Skeletal muscle tissue (tissue), 4 donors: ENCODE results near the gene PEMT. TPM values are rescaled to one million over a fixed set of nuclear protein-coding genes. Genes with fewer than 3 reads are reported as not detected.

Source experiments
- H3K27ac ChIP-seq: one replicate; pipeline ENCODE4 v1.7.0; 2013; ENCODE audit warnings: mild to moderate bottlenecking, low read depth, low read length, inconsistent platforms
- H3K27me3 ChIP-seq, 3 donors: one replicate each; pipeline ENCODE4 v1.7.0; 2013; ENCODE audit warnings: low read length in 3 of 3; ENCODE audit not compliant: control insufficient read depth in 3 of 3, insufficient read depth in 3 of 3
- H3K36me3 ChIP-seq, 3 donors: one replicate each; pipeline ENCODE4 v1.7.0; 2013; ENCODE audit warnings: low read length in 3 of 3; ENCODE audit not compliant: control insufficient read depth in 3 of 3, insufficient read depth in 3 of 3
- H3K4me1 ChIP-seq, 3 donors: one replicate each; pipeline ENCODE4 v1.7.0; 2013; ENCODE audit warnings: low read length in 3 of 3, mild to moderate bottlenecking in 3 of 3; ENCODE audit not compliant: control insufficient read depth in 3 of 3, insufficient read depth in 3 of 3
- H3K4me3 ChIP-seq, 3 donors: one replicate each; pipeline ENCODE4 v1.7.0; 2013; ENCODE audit warnings: low read length in 3 of 3
- H3K9ac ChIP-seq, 3 donors: one replicate each; pipeline ENCODE4 v1.7.0; 2013; ENCODE audit warnings: low read length in 3 of 3, mild to moderate bottlenecking in 3 of 3, moderate library complexity in 2 of 3, low read depth in 1 of 3
- H3K9me3 ChIP-seq, 3 donors: one replicate each; pipeline ENCODE4 v1.7.0; 2013; ENCODE audit warnings: low read length in 3 of 3; ENCODE audit not compliant: control insufficient read depth in 3 of 3
- total RNA-seq: library from RNA; depleted of rRNA; stranded (reverse); fragments of >200 nt; gene quantifications from one replicate; pipeline ENCODE4 v1.2.3, GENCODE V29; 2014
- donor health status: Osteomylitis.

Gene PEMT
- total RNA-seq, 1 donor from 2014 or later = 32.4 TPM

DNA sequence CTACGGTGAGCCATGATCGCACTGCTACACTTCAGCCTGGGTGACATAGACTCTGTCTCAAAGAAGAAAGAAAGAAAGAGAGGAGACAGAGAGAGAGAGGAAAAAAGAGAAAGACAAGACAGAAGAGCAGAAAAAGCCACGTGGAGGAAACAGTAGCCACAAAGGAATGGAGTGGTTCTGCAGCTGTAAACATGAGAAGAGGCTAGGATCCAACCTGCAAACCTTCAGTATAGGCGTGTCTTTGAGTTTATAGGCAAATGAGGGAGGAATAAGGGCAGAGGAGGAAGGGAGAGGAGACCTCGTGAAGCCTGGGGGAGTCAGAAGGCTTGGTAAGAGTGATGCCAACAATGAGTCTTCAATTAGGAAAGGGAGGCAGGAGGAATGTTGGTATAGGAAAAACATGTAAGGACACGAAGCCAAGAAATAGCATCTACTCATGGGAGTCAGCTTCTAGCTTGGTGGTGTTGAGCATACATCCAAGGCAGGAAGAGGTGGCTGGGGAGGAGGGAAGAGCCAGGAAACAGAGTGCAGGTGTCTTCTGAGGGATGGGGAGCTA, 110.8 kb downstream of the PEMT start:
- Histone ChIP-seq H3K4me3 (no peak overlapping the region), H3K9ac (no peak overlapping the region), H3K9me3 (no peaks in the 10 kb centered on the region), H3K36me3 (peaks cover 3 to 14% (median 9%) of the 10 kb centered on the region in 3 donors), H3K27me3 (no peaks in the 10 kb centered on the region), H3K4me1 (peaks cover 47 to 65% (median 54%) of the 10 kb centered on the region in 3 donors), H3K27ac (no peak overlapping the region)

DNA sequence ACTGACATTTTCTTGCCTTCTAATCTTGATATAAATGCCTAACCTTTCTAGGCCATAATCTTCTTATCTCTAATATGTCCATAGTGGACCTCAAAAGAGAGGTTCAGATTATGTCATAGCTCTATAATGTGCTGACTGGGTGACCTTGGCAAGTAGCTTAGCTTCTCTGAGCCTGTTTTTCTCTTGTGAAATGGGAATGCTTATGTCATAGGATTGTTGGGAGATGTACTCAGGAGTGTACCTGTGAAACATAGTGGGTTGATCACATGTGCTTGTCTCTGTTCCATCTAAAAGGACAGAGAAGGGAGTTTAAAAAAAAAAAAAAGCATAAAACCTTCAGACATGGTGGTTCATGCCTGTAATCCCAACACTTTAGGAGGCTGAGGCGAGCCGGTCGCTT, 112.3 kb downstream of the PEMT start:
- Histone ChIP-seq H3K9me3 (no peaks in the 10 kb centered on the region), H3K27ac (no peak overlapping the region), H3K9ac (peak overlapping the region in 2 of 3 donors; percentile 42 to 62), H3K27me3 (no peaks in the 10 kb centered on the region), H3K4me1 (peaks cover 39 to 56% (median 45%) of the 10 kb centered on the region in 3 donors), H3K4me3 (no peak overlapping the region), H3K36me3 (peaks cover 3 to 14% (median 6%) of the 10 kb centered on the region in 3 donors)

DNA sequence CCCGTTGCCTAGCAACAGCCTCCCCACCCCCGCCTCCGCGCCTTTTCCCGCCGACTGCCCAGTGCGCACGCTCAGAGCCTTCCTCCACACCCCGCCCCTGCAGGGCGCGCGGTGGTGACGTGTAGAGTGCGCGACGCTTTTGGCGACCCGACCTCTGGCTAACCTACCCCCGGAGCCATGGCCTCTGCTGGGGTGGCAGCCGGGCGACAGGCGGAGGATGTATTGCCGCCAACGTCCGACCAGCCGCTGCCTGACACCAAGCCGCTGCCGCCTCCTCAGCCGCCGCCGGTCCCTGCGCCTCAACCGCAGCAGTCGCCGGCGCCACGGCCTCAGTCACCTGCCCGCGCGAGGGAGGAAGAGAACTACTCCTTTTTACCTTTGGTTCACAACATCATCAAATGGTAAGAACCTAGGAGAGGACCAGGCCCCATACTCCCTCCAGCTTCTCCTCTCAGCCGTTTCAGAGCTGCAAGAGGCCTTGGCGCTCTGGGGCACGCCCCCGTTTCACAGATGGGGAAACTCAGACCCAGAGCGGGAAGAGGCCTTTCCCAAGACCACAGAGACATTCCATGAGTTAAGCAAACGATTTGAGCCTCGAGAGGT, 114.5 kb downstream of the PEMT start, which contains the start of gene MED9:
Gene MED9, plus strand, starts transcription at position 136 of the 603 bp plus-strand sequence. Its CDS starts 42 bp downstream, at position 178.
- Histone ChIP-seq H3K36me3 (peaks cover 2 to 13% (median 6%) of the 10 kb centered on the region in 3 donors), H3K27ac (peak within 1 kb of the TSS; percentile 99), H3K4me3 (peak within 1 kb of the TSS; percentile 96 to 97 (median 97)), H3K4me1 (peaks cover 37 to 50% (median 42%) of the 10 kb centered on the region in 3 donors), H3K9me3 (no peaks in the 10 kb centered on the region), H3K27me3 (no peaks in the 10 kb centered on the region), H3K9ac (peak within 1 kb of the TSS; percentile 95 to 99 (median 98))

DNA sequence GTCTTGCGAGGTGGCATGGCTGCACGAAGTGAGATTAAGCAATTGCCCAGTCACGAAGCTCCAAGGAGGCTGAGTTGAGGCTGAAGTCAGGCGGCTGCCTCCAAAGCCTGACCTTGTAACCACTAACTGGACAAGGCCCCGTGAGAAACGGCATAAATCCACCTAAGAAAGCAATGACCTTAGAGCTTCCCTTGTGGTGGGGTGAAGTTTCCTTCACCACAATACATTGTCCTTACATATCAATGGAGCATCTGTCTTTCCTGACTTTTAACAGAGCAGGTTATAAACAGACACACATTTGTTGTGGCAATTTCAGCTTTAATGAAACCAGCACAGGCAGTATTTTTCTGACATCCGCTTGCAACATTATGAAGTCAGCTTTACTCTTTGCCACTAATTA, 117.2 kb downstream of the PEMT start:
- H3K36me3 ChIP-seq = peaks cover 0 to 2% (median 0%) of the 10 kb centered on the region in 3 donors
- H3K9ac ChIP-seq = no peak overlapping the region
- no peak overlapping the region for H3K4me3 ChIP-seq
- H3K27me3 ChIP-seq = peaks cover 6 to 9% (median 6%) of the 10 kb centered on the region in 3 donors
- peaks cover 16 to 25% (median 21%) of the 10 kb centered on the region in 3 donors for H3K4me1 ChIP-seq
- no peaks in the 10 kb centered on the region for H3K9me3 ChIP-seq
- no peak overlapping the region for H3K27ac ChIP-seq

DNA sequence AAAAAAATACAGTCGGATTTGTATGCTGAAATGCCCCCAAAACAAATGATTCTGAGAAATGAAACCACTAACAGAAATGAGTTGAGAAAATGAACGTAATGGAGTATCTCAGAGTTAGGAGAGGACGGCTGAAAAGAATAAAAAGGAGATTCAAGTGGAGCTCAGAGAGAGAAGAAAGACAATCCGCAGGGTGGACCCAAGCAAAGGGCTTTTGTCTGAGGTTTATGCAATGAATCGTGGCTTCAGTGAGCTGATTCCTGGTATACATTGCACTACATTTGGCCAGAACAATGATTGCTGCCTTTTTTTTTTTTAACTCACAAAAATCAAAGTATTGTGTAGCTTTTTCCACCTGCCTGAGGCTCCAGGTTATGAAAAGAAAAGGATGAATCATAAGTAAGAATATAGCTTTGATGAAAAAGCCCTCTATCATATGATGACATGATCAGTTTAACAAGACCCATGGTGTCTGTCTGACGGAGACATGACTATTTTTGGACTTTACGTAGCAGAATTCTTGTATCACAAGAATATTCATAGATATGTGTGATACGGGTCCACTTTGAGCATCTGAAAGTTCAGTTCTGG, 119.1 kb downstream of the PEMT start:
- Histone ChIP-seq H3K27me3 (peaks cover 6 to 9% (median 9%) of the 10 kb centered on the region in 3 donors), H3K4me3 (no peak overlapping the region), H3K4me1 (peaks cover 3 to 6% (median 3%) of the 10 kb centered on the region in 3 donors), H3K36me3 (peaks cover 0 to 2% (median 0%) of the 10 kb centered on the region in 3 donors), H3K27ac (no peak overlapping the region), H3K9me3 (peaks cover 0 to 3% (median 0%) of the 10 kb centered on the region in 3 donors), H3K9ac (no peak overlapping the region)

DNA sequence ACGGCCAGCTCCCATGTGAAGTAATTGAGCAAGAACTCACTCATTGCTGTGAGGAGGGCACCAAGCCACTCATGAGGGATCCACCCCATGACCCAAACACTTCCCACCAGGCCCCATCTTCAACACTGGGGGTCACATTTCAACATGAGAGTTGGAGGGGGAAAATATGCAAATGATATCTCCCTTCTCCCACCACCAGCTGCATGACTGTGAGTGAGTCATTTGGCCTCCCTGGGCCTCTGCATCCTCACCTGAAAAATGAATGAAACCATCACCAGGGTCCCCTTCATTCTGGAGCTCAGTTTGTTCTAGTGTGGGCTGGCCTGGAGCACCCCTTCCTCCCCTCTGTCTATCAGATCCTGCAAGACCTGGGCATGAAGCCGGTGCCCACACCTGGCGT, 121.5 kb downstream of the PEMT start:
- no peak overlapping the region for H3K9ac ChIP-seq
- H3K36me3 ChIP-seq = no peaks in the 10 kb centered on the region
- no peak overlapping the region for H3K4me3 ChIP-seq
- peaks cover 6 to 9% (median 9%) of the 10 kb centered on the region in 3 donors for H3K27me3 ChIP-seq
- H3K9me3 ChIP-seq = peaks cover 0 to 3% (median 0%) of the 10 kb centered on the region in 3 donors
- peaks cover 0 to 3% (median 0%) of the 10 kb centered on the region in 3 donors for H3K4me1 ChIP-seq
- no peak overlapping the region for H3K27ac ChIP-seq

DNA sequence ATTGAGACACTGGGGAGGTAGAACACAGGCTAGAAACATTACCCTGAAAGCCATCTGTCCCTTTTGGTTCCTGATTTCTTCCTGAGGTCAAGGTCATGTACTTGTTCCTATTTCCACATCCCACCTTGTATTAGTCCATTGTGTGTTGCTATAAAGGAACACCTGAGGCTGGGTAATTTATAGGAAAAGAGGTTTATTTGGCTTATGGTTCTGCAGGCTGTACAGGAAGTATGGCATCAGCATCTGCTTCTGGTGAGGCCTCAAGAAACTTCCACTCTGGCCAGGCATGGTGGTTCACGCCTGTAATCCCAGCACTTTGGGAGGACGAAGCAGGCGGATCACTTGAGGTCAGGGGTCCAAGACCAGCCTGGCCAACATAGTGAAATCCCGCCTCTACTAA, 122.2 kb downstream of the PEMT start:
- Histone ChIP-seq H3K4me3 (no peak overlapping the region), H3K36me3 (no peaks in the 10 kb centered on the region), H3K4me1 (peaks cover 0 to 3% (median 0%) of the 10 kb centered on the region in 3 donors), H3K9ac (no peak overlapping the region), H3K9me3 (peaks cover 0 to 3% (median 0%) of the 10 kb centered on the region in 3 donors), H3K27me3 (peaks cover 6 to 9% (median 9%) of the 10 kb centered on the region in 3 donors), H3K27ac (no peak overlapping the region)

DNA sequence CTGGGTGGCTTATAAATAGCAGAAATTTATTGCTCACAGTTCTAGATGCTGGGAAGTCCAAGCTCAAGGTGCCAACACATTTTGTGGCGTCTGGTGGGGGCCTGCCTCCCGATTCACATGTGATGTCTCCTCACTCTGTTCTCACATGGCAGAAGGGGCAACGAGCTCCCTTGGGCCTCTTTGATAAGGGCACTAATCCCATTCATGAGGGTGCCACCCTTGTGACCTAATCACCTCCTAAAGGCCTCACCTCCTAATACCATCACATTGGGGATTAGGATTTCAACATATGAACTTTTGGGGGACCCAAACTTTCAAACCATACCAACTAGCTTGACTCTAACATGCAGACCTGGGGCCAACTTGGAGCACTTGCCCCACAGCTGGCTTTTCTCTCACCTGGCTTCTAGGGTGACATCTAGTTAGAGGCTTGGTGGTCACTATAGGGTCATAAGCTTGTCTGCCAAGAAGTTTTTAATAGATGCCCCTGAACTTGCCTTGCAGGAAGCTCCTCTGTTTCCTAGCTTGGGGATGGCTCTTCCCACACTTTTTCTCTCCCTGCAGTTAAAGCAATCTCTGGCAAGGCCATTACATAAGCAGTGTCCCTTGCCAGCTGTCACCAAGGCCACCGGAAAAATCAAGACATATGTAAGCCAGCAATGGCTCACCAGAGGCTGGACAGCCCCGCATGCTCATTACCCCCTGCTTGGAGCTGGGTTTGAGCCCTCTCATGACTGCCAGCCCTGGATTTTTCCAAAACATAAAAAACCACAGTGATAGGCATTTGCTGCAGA, 123.1 kb downstream of the PEMT start:
- no peak overlapping the region for H3K27ac ChIP-seq
- H3K36me3 ChIP-seq = no peaks in the 10 kb centered on the region
- H3K4me1 ChIP-seq = peaks cover 0 to 3% (median 0%) of the 10 kb centered on the region in 3 donors
- peak overlapping the region in 1 of 3 donors; percentile 8 for H3K9ac ChIP-seq
- peaks cover 9 to 10% (median 9%) of the 10 kb centered on the region in 3 donors for H3K27me3 ChIP-seq
- peaks cover 0 to 3% (median 0%) of the 10 kb centered on the region in 3 donors for H3K9me3 ChIP-seq
- H3K4me3 ChIP-seq = no peak overlapping the region

DNA sequence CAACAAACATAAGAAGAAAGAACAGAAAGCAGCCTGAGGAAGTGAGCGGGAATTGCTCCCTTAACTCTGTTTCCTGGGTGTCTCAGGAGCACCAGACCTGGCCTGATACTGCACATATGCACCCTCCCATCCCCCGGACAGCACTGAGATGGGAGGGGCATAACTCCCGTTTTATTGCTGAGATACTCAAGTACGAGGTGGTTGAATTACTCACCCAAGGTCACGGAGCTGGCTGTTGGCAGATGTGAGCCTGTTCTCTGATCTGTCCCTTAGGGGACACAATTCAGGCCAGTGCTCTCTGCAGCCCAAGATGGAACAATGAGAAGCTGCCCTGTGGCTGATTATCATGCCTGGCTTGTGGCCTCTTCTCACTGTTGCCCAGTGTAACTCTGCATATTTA, 123.8 kb downstream of the PEMT start:
- no peak overlapping the region for H3K9ac ChIP-seq
- H3K27ac ChIP-seq = no peak overlapping the region
- no peaks in the 10 kb centered on the region for H3K36me3 ChIP-seq
- peaks cover 0 to 3% (median 0%) of the 10 kb centered on the region in 3 donors for H3K9me3 ChIP-seq
- H3K27me3 ChIP-seq = peaks cover 9 to 10% (median 9%) of the 10 kb centered on the region in 3 donors
- H3K4me3 ChIP-seq = no peak overlapping the region
- peaks cover 0 to 3% (median 0%) of the 10 kb centered on the region in 3 donors for H3K4me1 ChIP-seq
